ENCODE data around the gene CLEC11A. TPM values are rescaled to one million over a fixed set of nuclear protein-coding genes. Genes with fewer than 3 reads are reported as not detected.

The CLEC11A gene
- total and polyA plus RNA-seq, 10 of the 15 experiments (the other 5 are each of a cell fraction or from before 2014, with no cell fraction given) = not detected

- TF ChIP-seq ZBTB11 (CRISPR knock-in tag; IDR thresholded peaks at IDR 0.05) (no peak), RFX5 (IDR thresholded peaks at IDR 0.05; ENCODE audit: low read depth, low read length) (no peak), ZBTB33 (IDR thresholded peaks at IDR 0.05) (no peak), ASH2L (IDR thresholded peaks at IDR 0.05; ENCODE audit: borderline replicate concordance, low read depth) (no peak), POLR2AphosphoS5 (IDR thresholded peaks at IDR 0.05; ENCODE audit: low read length) (no peak)
Measured at GRCh38 chr19:50713556-50714236, 9.5 kb upstream of the CLEC11A start (continued).
